ENCODE results near the gene FILIP1L.
"Not testable (repeated sequence)": the region's sequence is repeated elsewhere in the genome, so short reads cannot be mapped to it uniquely, and the experiment has no call there.

The FILIP1L gene

GRCh38 chr3:99858469-99858868 lies 255.8 kb downstream of the FILIP1L start:
- DNase-seq, result no peak

- DNase-seq, result no peak
These were observed 257.0 kb downstream of the FILIP1L start for GRCh38 chr3:99857278-99857677.

- DNase-seq, result no peak
These were observed 257.7 kb downstream of the FILIP1L start for GRCh38 chr3:99856437-99857220.

GRCh38 chr3:99855900-99856299 lies 258.4 kb downstream of the FILIP1L start:
- no peak for DNase-seq

- no peak for DNase-seq
These were observed 259.5 kb downstream of the FILIP1L start for GRCh38 chr3:99854756-99855298.

GRCh38 chr3:99852851-99853250 lies 261.4 kb downstream of the FILIP1L start:
- no peak for DNase-seq

GRCh38 chr3:99851955-99852354 lies 262.3 kb downstream of the FILIP1L start:
- DNase-seq, result no peak

GRCh38 chr3:99850608-99851007 lies 263.7 kb downstream of the FILIP1L start:
- DNase-seq, result no peak

- DNase-seq, result no peak
These were observed 265.9 kb downstream of the FILIP1L start for GRCh38 chr3:99848433-99848832.

GRCh38 chr3:99846477-99847160 lies 267.7 kb downstream of the FILIP1L start:
- no peak for DNase-seq

- DNase-seq, result no peak
These were observed 268.3 kb downstream of the FILIP1L start for GRCh38 chr3:99845999-99846398.

- no peak for DNase-seq
These were observed 269.0 kb downstream of the FILIP1L start for GRCh38 chr3:99845331-99845730.

GRCh38 chr3:99843590-99844258 lies 270.6 kb downstream of the FILIP1L start:
- DNase-seq, result no peak

- peak; percentile 43 for DNase-seq
These were observed 271.3 kb downstream of the FILIP1L start for GRCh38 chr3:99842826-99843589.

- DNase-seq, result not testable (repeated sequence)
These were observed 272.4 kb downstream of the FILIP1L start for GRCh38 chr3:99841949-99842348.

GRCh38 chr3:99839613-99840012 lies 274.7 kb downstream of the FILIP1L start:
- DNase-seq, result no peak

GRCh38 chr3:99838755-99839154 lies 275.5 kb downstream of the FILIP1L start:
- DNase-seq, result no peak

GRCh38 chr3:99837715-99838114 lies 276.6 kb downstream of the FILIP1L start:
- DNase-seq, result no peak

GRCh38 chr3:99836681-99837080 lies 277.6 kb downstream of the FILIP1L start:
- DNase-seq, result no peak

- DNase-seq, result no peak
These were observed 279.9 kb downstream of the FILIP1L start for GRCh38 chr3:99834211-99834957.

- no peak for DNase-seq
These were observed 280.6 kb downstream of the FILIP1L start for GRCh38 chr3:99833617-99834205.

- DNase-seq, result no peak
These were observed 284.5 kb downstream of the FILIP1L start for GRCh38 chr3:99829844-99830243.

Measured in NCI-H1694 (cell line).